GM21619 (cell line): ENCODE data around the gene GYS2.
"Not testable (repeated sequence)": the region's sequence is repeated elsewhere in the genome, so short reads cannot be mapped to it uniquely, and the experiment has no call there.

Source experiments
- ATAC-seq: cut with Tn5 transposase; IDR thresholded peaks from one replicate; pipeline ENCODE4 v1.9.1; 2021; ENCODE audit not compliant: unreplicated experiment

GYS2 gene

GRCh38 chr12:21602774-21603173, 1.9 kb downstream of the GYS2 start:
- no peak for ATAC-seq

DNA sequence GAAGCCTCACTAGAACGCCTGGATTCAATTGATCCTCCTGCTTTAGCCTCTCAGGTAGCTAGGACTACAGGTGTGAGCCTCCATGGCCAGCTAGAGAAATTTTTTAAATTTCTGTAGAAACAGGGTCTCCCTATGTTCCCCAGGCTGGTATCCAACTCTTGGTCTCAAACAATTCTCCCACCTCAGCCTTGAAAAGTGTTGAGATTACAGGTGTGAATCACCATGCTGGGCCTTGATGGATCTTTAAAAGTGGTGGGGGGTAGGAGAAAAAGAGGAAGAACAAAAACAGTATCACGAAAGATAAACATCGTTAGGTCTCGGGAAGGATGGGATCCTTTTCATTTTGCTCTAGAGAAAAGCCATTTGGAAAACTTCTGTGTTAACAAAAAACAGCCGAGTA, 4.5 kb downstream of the GYS2 start:
- no peak for ATAC-seq

DNA sequence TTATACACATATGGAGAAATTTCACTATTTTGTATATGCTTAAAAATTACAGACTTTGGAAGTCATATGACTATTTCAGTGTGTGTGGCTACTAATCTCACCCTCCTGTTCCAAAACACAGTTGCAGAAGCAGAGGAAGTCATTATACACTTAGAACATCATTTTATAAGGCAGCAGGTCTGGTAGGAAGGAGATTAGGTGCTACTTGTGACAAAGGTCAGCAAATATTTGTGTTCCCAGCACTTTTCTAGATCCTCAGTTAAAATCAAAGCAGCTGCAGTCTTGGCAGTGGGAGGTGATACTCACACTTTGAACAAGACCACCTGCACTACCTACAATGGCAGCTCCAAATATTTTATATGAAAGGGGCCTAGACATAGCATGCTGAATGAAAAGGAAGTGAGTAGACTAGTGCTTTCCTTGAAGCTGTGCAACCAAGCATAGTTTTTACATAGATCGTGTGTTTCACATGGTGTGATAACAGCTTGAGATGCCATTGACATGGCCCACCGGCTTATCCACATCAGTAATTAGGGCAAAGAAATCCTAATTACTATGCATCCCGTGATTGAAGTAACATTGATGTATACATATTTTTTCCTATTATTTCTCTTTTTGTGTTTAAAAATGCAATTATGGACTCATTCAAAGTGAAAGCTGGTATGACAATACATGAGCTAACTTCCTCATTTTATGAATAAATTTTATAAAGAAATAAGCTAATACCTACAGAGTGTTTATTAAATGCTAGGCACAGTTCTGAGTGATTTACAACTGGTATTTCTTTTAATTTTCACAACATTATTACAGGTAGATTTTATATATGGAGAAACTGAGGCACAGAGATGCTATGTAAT, 5.3 kb downstream of the GYS2 start:
- no peak for ATAC-seq

GRCh38 chr12:21598651-21599050, 6.0 kb downstream of the GYS2 start:
- ATAC-seq, result no peak

DNA sequence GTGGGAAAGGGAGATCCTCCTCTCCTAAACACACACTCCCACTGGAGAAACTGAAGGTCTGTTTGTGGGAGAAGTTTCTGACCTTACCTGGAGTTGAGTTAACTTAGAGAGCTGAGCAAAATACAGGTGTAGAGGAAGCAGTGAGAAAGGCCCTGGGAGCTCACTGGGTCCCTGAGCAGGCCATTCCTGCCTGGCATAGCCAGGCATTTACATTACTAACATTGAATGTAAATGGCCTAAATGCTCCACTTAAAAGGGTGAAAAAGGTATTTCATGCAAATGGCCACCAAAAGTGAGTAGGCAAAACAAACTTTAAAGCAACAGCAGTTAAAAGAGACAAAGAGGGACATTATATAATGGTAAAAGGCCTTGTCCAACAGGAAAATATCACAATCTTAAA, 9.3 kb downstream of the GYS2 start:
- ATAC-seq, result not testable (repeated sequence)

DNA sequence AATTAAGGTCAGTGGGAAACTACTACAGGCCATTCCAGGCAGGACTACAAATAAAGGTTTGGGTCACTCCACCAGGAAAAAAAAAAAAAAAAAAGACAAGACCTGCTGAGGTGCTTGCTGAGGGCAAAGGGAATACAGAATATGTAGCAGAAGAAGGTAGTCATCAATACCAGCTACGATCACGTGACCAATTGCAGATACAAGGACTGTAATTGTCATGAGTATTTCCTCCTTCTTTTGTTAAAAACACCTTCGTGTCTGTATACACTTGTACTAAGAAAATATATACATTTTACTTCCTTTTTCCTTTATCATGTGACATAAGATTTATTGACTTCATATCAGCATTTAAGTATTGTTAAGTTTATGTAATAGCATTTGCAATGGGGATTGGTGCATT, 19.2 kb downstream of the GYS2 start:
- ATAC-seq, result no peak

DNA sequence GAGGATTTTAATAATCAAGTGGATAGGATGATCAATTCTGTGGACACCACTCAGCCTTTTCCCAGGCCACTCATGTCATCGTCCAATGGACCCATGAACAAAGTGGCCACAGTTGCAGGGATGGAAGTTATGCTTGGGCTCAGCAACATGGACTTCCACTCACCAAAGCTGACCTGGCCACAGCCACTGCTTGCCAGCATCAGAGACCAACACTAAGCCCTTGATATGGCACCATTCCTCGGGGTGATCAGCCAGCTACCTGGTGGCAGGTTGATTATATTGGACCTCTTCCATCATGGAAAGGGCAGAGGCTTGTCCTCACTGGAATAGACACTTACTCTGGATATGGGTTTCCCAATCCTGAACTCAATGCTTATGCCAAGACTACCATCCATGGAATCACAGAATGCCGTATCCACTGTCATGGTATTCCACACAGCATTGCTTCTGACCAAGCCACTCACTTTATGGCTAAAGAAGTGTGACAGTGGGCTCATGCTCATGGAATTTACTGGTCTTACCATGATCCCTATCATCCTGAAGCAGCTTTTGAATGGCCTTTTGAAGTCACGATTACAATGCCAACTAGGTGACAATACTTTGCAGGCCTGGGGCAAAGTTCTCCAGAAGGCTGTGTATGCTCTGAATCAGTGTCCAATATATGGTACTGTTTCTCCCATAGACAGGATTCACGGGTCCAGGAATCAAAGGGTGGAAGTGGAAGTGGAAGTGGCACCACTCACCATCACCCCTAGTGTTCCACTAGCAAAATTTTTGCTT, 20.1 kb downstream of the GYS2 start:
- ATAC-seq, result not testable (repeated sequence)

GRCh38 chr12:21583587-21583986, 21.1 kb downstream of the GYS2 start:
- no peak for ATAC-seq

- ATAC-seq, result no peak
Observed at GRCh38 chr12:21580748-21581516, 23.7 kb downstream of the GYS2 start.

- ATAC-seq, result no peak
Observed at GRCh38 chr12:21577516-21577915, 27.1 kb downstream of the GYS2 start.

GRCh38 chr12:21576431-21576830, 28.2 kb downstream of the GYS2 start:
- no peak for ATAC-seq

DNA sequence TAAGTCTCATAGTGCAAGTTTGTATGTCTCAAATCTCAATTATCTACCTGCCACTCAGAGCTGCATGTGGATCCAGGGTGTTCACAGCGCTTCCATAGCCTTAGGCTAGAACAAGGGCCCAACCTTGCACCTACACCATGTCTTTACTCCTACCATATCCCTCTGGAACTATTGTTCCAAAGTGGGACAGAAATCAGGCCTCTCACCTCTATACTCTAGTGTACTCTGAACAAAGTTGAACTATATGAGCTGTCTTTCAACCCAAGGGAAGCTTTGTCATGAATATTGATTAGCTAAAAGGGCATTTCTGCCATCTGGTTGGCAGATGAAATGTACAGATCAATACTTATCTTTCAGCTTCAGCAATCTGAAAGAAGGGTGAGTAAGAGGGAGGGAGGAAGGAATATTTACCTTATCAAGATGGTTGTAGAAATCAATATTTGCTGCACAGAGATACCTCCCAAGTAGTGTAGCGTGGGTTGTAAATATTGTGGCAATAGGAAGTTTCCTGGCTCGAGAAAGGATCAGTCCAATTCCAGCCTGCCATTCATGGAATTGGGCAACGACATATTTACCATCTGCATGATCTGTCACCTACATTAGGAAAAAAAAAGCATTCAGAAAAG, 30.8 kb downstream of the GYS2 start:
- no peak for ATAC-seq

GRCh38 chr12:21571046-21571445, 33.6 kb downstream of the GYS2 start:
- ATAC-seq, result no peak

- ATAC-seq, result no peak
Observed at GRCh38 chr12:21568115-21568514, 36.5 kb downstream of the GYS2 start.

DNA sequence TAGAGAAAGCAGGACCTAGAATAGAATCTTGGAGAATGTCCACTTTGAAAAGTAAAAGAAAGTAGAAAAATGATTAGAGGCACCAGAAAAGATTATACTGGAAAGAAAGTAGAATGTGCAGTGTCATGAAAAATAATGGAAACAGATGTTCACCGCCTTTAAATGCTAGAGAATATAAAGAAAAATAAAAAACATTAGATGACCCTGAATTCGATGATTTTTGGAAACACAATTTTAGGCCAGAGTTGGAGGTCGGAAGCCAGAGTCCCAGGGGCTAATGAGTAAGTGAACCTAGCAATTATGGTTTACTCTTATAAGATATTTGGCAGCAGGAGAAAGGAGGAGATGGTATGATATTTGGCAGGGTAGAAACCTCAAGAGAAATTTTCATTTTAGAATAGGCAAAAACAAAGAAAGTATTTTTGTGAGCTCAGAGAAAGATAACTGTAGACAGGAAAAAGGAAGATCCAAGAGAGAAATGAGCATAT, 37.7 kb downstream of the GYS2 start:
- no peak for ATAC-seq

GRCh38 chr12:21566223-21566906, 38.3 kb downstream of the GYS2 start:
- ATAC-seq, result no peak

DNA sequence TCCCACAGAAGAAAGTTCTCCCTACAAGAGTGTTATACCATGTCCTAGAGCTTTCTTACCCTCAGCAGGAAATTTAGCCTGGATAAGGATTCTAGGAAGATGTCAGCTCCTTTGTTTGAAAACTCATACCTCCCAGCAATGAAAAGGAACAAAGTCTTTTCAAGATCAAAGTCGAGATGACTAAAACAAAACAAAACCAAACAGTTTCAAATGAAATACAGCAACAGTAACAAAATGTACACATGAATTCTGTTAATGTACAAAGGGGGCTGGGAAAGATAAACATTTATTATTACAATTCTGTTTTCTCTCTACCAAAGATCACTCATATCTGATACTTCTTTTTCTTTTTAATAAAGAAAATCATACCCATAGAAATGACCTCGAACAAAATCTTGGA, 41.8 kb downstream of the GYS2 start:
- ATAC-seq, result no peak

- no peak for ATAC-seq
Observed at GRCh38 chr12:21561158-21561557, 43.5 kb downstream of the GYS2 start.

GRCh38 chr12:21559855-21560569, 44.6 kb downstream of the GYS2 start:
- no peak for ATAC-seq
